ENCODE measurements around the gene TLL1. TPM values are rescaled to one million over a fixed set of nuclear protein-coding genes. Genes with fewer than 3 reads are reported as not detected.

TLL1 gene
- total and polyA plus RNA-seq, 9 donors, result 0.35 to 12.9 (median 1.3) TPM

- H3K27ac ChIP-seq, result no peak overlapping the region
- no peaks in the 10 kb centered on the region for H3K27me3 ChIP-seq
- H3K4me3 ChIP-seq, result no peak overlapping the region
- WGBS, 3 donors, result 76 to 86% (median 83%) methylated on average over 1 of the region's 1 CpG
- H3K9me3 ChIP-seq, result no peaks in the 10 kb centered on the region
- H3K36me3 ChIP-seq, result no peaks in the 10 kb centered on the region
- intact Hi-C loops (cut with DNase I), result no loop called here
- TF ChIP-seq EP300 (IDR thresholded peaks at IDR 0.05), result no peak
- no peak for TF ChIP-seq POLR2A (IDR thresholded peaks at IDR 0.05)
- no peak for TF ChIP-seq CTCF (IDR thresholded peaks at IDR 0.05)
- no peaks in the 10 kb centered on the region for H3K4me1 ChIP-seq (ENCODE audit: insufficient read depth)
- no peak for DNase-seq
Measured at GRCh38 chr4:165838575-165838974, 34.5 kb upstream of the TLL1 start.

- WGBS, 3 donors, result 69 to 80% (median 73%) methylated on average over 5 of the region's 5 CpGs
- TF ChIP-seq EP300 (IDR thresholded peaks at IDR 0.05) (no peak), CTCF (IDR thresholded peaks at IDR 0.05) (no peak), POLR2A (IDR thresholded peaks at IDR 0.05) (no peak)
- H3K4me1 ChIP-seq (ENCODE audit: insufficient read depth), result no peaks in the 10 kb centered on the region
- DNase-seq, result no peak
- no peak overlapping the region for H3K27ac ChIP-seq
- no peaks in the 10 kb centered on the region for H3K9me3 ChIP-seq
- no peaks in the 10 kb centered on the region for H3K27me3 ChIP-seq
- no peak overlapping the region for H3K4me3 ChIP-seq
- H3K36me3 ChIP-seq, result no peaks in the 10 kb centered on the region
- intact Hi-C loops (cut with DNase I), result no loop called here
Measured at GRCh38 chr4:165839615-165840333, 33.3 kb upstream of the TLL1 start.

- no peaks in the 10 kb centered on the region for H3K4me1 ChIP-seq (ENCODE audit: insufficient read depth)
- intact Hi-C loops (cut with DNase I), result no loop called here
- H3K27me3 ChIP-seq, result no peaks in the 10 kb centered on the region
- H3K4me3 ChIP-seq, result no peak overlapping the region
- DNase-seq, result no peak
- H3K9me3 ChIP-seq, result no peaks in the 10 kb centered on the region
- no peak for TF ChIP-seq EP300 (IDR thresholded peaks at IDR 0.05)
- TF ChIP-seq POLR2A (IDR thresholded peaks at IDR 0.05), result no peak
- TF ChIP-seq CTCF (IDR thresholded peaks at IDR 0.05), result no peak
- H3K36me3 ChIP-seq, result no peaks in the 10 kb centered on the region
- no peak overlapping the region for H3K27ac ChIP-seq
Measured at GRCh38 chr4:165842684-165843083, 30.4 kb upstream of the TLL1 start.

- TF ChIP-seq EP300 (IDR thresholded peaks at IDR 0.05) (no peak), POLR2A (IDR thresholded peaks at IDR 0.05) (no peak), CTCF (IDR thresholded peaks at IDR 0.05) (no peak)
- H3K27me3 ChIP-seq, result no peaks in the 10 kb centered on the region
- no peak overlapping the region for H3K4me3 ChIP-seq
- H3K36me3 ChIP-seq, result no peaks in the 10 kb centered on the region
- intact Hi-C loops (cut with DNase I), result no loop called here
- H3K4me1 ChIP-seq (ENCODE audit: insufficient read depth), result no peaks in the 10 kb centered on the region
- no peak overlapping the region for H3K27ac ChIP-seq
- no peaks in the 10 kb centered on the region for H3K9me3 ChIP-seq
- DNase-seq, result no peak
- 45 to 56% (median 47%) methylated on average over 7 of the region's 7 CpGs for WGBS, 3 donors
Measured at GRCh38 chr4:165844161-165844560, 28.9 kb upstream of the TLL1 start.
